ENCODE measurements around the gene SLC39A6.

SLC39A6 gene

DNA sequence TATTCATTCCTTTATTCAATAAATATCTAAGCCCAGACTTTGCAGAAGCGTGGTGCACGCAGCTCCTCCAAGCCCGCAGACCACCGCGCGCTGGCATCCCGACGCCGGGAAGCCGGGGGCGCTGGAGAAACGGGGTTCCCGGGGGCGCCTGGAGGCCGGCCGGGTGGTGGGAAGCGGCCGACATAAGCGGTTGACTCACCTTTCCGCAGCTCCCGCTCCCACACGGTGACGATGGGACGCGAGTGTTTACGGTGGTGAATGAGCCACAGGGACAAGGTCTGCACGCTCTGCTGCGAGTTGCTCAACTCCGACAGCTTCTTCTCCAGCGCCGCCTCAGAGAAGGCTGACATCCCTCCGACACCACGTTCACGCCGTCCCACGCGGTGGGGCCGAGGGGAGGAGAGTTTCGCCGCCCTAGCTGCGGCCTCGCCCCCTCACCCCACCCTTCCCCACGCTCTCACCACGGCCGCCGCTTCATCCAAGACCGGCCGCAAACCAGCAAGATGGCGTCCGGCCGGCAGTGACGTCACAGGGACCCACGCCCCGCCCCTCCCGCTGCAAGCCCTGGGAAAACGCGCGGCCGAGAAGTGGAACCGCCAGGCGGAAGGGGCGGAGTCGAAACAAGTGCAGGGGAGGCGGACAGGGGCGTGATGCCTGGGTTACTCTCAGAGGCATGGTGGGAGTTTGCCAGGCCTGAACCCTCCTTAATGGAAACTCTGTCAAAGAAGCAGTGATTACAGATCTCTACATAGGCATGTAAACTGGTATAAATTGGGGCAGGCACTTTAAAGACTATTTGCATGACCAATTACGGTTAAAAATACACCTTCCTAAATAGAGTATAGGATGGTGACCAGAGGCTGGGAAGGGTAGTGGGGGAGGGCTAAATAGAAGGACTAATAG is 61.8 kb downstream of the SLC39A6 start, which contains the start of gene RPRD1A (continued):
- TF ChIP-seq, protein P1, sequence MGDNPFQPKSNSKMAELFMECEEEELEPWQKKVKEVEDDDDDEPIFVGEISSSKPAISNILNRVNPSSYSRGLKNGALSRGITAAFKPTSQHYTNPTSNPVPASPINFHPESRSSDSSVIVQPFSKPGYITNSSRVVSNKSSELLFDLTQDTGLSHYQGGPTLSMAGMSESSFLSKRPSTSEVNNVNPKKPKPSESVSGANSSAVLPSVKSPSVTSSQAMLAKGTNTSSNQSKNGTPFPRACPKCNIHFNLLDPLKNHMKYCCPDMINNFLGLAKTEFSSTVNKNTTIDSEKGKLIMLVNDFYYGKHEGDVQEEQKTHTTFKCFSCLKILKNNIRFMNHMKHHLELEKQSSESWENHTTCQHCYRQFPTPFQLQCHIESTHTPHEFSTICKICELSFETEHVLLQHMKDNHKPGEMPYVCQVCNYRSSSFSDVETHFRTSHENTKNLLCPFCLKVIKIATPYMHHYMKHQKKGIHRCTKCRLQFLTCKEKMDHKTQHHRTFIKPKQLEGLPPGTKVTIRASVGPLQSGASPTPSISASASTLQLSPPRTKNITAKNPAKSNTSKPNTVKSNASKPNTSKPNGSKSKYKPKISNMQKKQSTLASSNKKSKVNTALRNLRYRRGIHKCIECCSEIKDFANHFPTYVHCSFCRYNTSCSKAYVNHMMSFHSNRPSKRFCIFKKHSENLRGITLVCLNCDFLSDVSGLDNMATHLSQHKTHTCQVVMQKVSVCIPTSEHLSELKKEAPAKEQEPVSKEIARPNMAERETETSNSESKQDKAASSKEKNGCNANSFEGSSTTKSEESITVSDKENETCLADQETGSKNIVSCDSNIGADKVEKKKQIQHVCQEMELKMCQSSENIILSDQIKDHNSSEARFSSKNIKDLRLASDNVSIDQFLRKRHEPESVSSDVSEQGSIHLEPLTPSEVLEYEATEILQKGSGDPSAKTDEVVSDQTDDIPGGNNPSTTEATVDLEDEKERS (tag by site-specific recombination; IDR thresholded peaks at IDR 0.05): peak; percentile 91; the same call in 1 of the 2 replicates
- TF ChIP-seq ZNF558 (tag by site-specific recombination; IDR thresholded peaks at IDR 0.05) (no peak), ZNF664 (tag by site-specific recombination; IDR thresholded peaks at IDR 0.05) (no peak), KLF9 (tag by site-specific recombination; IDR thresholded peaks at IDR 0.05; ENCODE audit: low read depth) (peak; percentile 88), SP2 (tag by site-specific recombination; IDR thresholded peaks at IDR 0.05) (peak; percentile 95), MYNN (tag by site-specific recombination; IDR thresholded peaks at IDR 0.05; ENCODE audit: borderline replicate concordance) (no peak), ZNF37A (tag by site-specific recombination; IDR thresholded peaks at IDR 0.05) (no peak), ZNF677 (tag by site-specific recombination; IDR thresholded peaks at IDR 0.05) (no peak), ZBTB21 (tag by site-specific recombination; IDR thresholded peaks at IDR 0.05) (peak; percentile 88), ZNF398 (tag by site-specific recombination; IDR thresholded peaks at IDR 0.05) (peak; percentile 83), ZNF830 (tag by site-specific recombination; IDR thresholded peaks at IDR 0.05; ENCODE audit: low read depth) (no peak), ZNF146 (tag by site-specific recombination; IDR thresholded peaks at IDR 0.05) (no peak), EGR2 (tag by site-specific recombination; IDR thresholded peaks at IDR 0.05; ENCODE audit: low read depth) (peak; percentile 91), ZNF433 (tag by site-specific recombination; IDR thresholded peaks at IDR 0.05; ENCODE audit: low read depth) (no peak), ZBTB26 (tag by site-specific recombination; optimal IDR thresholded peaks at IDR 0.05) (peak; percentile 50), SP7 (tag by site-specific recombination; IDR thresholded peaks at IDR 0.05) (peak; percentile 78), ZNF623 (tag by site-specific recombination; IDR thresholded peaks at IDR 0.05) (no peak), ZNF529 (tag by site-specific recombination; IDR thresholded peaks at IDR 0.05; ENCODE audit: insufficient replicate concordance) (no peak), ZNF132 (tag by site-specific recombination; IDR thresholded peaks at IDR 0.05; ENCODE audit: borderline replicate concordance) (no peak), ZNF174 (tag by site-specific recombination; IDR thresholded peaks at IDR 0.05) (no peak), ZNF169 (tag by site-specific recombination; IDR thresholded peaks at IDR 0.05) (no peak)
- TF ChIP-seq, protein P2, sequence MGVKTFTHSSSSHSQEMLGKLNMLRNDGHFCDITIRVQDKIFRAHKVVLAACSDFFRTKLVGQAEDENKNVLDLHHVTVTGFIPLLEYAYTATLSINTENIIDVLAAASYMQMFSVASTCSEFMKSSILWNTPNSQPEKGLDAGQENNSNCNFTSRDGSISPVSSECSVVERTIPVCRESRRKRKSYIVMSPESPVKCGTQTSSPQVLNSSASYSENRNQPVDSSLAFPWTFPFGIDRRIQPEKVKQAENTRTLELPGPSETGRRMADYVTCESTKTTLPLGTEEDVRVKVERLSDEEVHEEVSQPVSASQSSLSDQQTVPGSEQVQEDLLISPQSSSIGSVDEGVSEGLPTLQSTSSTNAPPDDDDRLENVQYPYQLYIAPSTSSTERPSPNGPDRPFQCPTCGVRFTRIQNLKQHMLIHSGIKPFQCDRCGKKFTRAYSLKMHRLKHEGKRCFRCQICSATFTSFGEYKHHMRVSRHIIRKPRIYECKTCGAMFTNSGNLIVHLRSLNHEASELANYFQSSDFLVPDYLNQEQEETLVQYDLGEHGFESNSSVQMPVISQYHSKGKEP (tag by site-specific recombination; IDR thresholded peaks at IDR 0.05): no peak
- TF ChIP-seq, protein P3, sequence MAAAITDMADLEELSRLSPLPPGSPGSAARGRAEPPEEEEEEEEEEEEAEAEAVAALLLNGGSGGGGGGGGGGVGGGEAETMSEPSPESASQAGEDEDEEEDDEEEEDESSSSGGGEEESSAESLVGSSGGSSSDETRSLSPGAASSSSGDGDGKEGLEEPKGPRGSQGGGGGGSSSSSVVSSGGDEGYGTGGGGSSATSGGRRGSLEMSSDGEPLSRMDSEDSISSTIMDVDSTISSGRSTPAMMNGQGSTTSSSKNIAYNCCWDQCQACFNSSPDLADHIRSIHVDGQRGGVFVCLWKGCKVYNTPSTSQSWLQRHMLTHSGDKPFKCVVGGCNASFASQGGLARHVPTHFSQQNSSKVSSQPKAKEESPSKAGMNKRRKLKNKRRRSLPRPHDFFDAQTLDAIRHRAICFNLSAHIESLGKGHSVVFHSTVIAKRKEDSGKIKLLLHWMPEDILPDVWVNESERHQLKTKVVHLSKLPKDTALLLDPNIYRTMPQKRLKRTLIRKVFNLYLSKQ (tag by site-specific recombination; IDR thresholded peaks at IDR 0.05; ENCODE audit: borderline replicate concordance): no peak
